ENCODE data around the gene IRX2. TPM values are rescaled to one million over a fixed set of nuclear protein-coding genes. Genes with fewer than 3 reads are reported as not detected.

Gene IRX2
- total and polyA plus RNA-seq, 9 donors = 0.04 to 0.46 (median 0.15) TPM; not detected in 4

- peaks cover 0 to 6% of the 10 kb centered on the region in 2 donors for H3K9me3 ChIP-seq
- no peaks in the 10 kb centered on the region for H3K4me1 ChIP-seq (ENCODE audit: insufficient read depth)
- 18 to 28% (median 26%) methylated on average over 10 of the region's 10 CpGs for whole genome bisulfite sequencing, 3 donors
- intact Hi-C loops (cut with DNase I) = no loop called here
- no peaks in the 10 kb centered on the region for H3K36me3 ChIP-seq
- TF ChIP-seq CTCF (IDR thresholded peaks at IDR 0.05) (no peak), EP300 (IDR thresholded peaks at IDR 0.05) (no peak), POLR2A (IDR thresholded peaks at IDR 0.05) (no peak)
- H3K4me3 ChIP-seq = no peak overlapping the region
- no peaks in the 10 kb centered on the region for H3K27me3 ChIP-seq
- no peak for DNase-seq
- no peak overlapping the region for H3K27ac ChIP-seq
Observed at GRCh38 chr5:2738156-2738699, 13.2 kb downstream of the IRX2 start.

DNA sequence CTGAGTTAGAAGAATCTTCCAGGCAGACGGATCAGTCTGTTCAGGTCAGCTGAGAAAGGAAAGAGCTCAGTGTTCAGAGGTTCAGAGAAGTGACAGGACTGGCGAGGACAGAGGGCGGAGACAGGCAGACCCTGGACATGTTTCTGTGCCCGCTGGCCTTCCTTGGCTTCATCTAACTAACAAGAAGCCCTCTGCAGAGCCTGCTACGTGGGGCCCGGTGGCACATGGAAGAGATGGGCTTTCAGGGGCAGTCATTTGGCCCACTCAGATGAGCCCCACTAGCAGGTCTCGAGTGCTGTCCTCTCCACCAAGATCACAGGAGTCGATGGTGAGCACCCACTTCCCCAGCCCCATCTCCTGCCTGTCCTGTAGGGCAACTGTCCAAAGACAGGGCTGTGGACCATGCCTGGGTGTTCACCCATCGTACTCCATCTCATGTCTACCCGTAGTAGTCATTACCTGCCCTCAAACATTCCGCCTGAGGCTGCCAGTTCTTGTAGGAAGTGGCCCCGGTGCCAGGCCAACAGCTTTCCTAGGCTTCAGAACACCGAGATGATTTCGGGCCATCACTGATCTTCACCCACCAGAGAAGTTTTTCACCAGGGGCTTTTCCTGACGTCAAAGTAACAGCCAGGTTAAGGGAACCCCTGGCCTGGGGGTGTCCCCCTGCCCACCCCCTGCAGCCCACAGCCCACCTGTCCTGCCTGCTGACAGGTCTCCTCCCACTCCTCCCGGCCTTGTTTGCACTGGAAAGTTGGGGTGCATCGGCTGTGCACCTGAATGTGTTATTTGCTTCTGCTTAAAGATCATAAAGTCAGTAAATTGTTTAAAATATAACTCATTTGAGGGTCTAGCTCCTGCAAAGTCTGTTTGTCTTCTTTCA is 14.0 kb downstream of the IRX2 start:
- Histone ChIP-seq H3K27ac (no peak overlapping the region), H3K36me3 (no peaks in the 10 kb centered on the region), H3K4me1 (ENCODE audit: insufficient read depth) (no peaks in the 10 kb centered on the region), H3K9me3 (peaks cover 0 to 6% of the 10 kb centered on the region in 2 donors), H3K27me3 (no peaks in the 10 kb centered on the region), H3K4me3 (no peak overlapping the region)
- DNase-seq = no peak
- intact Hi-C loops (cut with DNase I) = no loop called here
- no peak for TF ChIP-seq EP300 (IDR thresholded peaks at IDR 0.05)
- TF ChIP-seq CTCF (IDR thresholded peaks at IDR 0.05) = no peak
- TF ChIP-seq POLR2A (IDR thresholded peaks at IDR 0.05) = no peak
- WGBS, 3 donors = 76 to 83% (median 81%) methylated on average over 17 of the region's 17 CpGs

DNA sequence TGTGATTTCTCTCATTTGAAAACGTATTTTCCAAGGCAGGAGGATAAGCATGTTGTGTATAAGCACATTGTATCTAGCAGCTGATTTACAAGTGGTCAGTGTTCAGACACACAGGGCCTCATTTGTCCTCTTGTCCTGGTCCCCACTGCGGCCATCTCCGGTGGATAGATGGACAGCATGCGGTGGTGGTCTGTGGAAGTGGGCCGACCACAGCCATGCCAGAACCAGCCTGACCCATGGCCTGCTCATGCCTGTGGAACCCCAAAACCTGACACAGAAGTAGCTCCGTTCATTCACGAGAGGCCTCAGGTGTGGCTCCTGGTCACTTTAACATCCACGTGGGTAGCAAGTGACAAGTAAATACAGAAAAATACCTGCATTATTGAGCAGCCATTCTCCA is 14.6 kb downstream of the IRX2 start:
- no peak overlapping the region for H3K27ac ChIP-seq
- H3K9me3 ChIP-seq = peaks cover 0 to 6% of the 10 kb centered on the region in 2 donors
- DNase-seq = no peak
- TF ChIP-seq CTCF (IDR thresholded peaks at IDR 0.05) = no peak
- no peak for TF ChIP-seq POLR2A (IDR thresholded peaks at IDR 0.05)
- TF ChIP-seq EP300 (IDR thresholded peaks at IDR 0.05) = no peak
- intact Hi-C loops (cut with DNase I) = no loop called here
- H3K27me3 ChIP-seq = no peaks in the 10 kb centered on the region
- no peaks in the 10 kb centered on the region for H3K36me3 ChIP-seq
- 80 to 88% (median 88%) methylated on average over 8 of the region's 8 CpGs for WGBS, 3 donors
- no peak overlapping the region for H3K4me3 ChIP-seq
- no peaks in the 10 kb centered on the region for H3K4me1 ChIP-seq (ENCODE audit: insufficient read depth)

- intact Hi-C loops (cut with DNase I) = no loop called here
- Histone ChIP-seq H3K9me3 (peaks cover 0 to 6% of the 10 kb centered on the region in 2 donors), H3K4me1 (ENCODE audit: insufficient read depth) (no peaks in the 10 kb centered on the region), H3K36me3 (no peaks in the 10 kb centered on the region), H3K27me3 (no peaks in the 10 kb centered on the region), H3K4me3 (no peak overlapping the region), H3K27ac (no peak overlapping the region)
- TF ChIP-seq POLR2A (IDR thresholded peaks at IDR 0.05) (no peak), EP300 (IDR thresholded peaks at IDR 0.05) (no peak), CTCF (IDR thresholded peaks at IDR 0.05) (no peak)
- no peak for DNase-seq
- 57 to 71% (median 69%) methylated on average over 3 of the region's 3 CpGs for WGBS, 3 donors
Observed at GRCh38 chr5:2735996-2736395, 15.5 kb downstream of the IRX2 start.

All from ovary (tissue), 9 donors.